HG03558 (cell line): ENCODE measurements around the gene SPOCK1.

Source experiments
- ATAC-seq: cut with Tn5 transposase; IDR thresholded peaks from one replicate; pipeline ENCODE4 v1.9.1; 2021; ENCODE audit warnings: moderate number of reproducible peaks; ENCODE audit not compliant: unreplicated experiment; ENCODE audit errors: extremely low read depth

SPOCK1 gene

GRCh38 chr5:137144656-137145055 lies 354.5 kb downstream of the SPOCK1 start:
- ATAC-seq = no peak

GRCh38 chr5:137142764-137143605 lies 356.1 kb downstream of the SPOCK1 start:
- peak; percentile 63 for ATAC-seq

- peak; percentile 17 for ATAC-seq
Observed at GRCh38 chr5:137142346-137142745, 356.8 kb downstream of the SPOCK1 start.

- ATAC-seq = no peak
Observed at GRCh38 chr5:137141779-137142178, 357.3 kb downstream of the SPOCK1 start.

- no peak for ATAC-seq
Observed at GRCh38 chr5:137136991-137137632, 362.0 kb downstream of the SPOCK1 start.

GRCh38 chr5:137134920-137135532 lies 364.1 kb downstream of the SPOCK1 start:
- no peak for ATAC-seq

- no peak for ATAC-seq
Observed at GRCh38 chr5:137129886-137130680, 369.0 kb downstream of the SPOCK1 start.

- ATAC-seq = no peak
Observed at GRCh38 chr5:137128012-137128411, 371.1 kb downstream of the SPOCK1 start.

GRCh38 chr5:137126829-137127228 lies 372.3 kb downstream of the SPOCK1 start:
- no peak for ATAC-seq

- no peak for ATAC-seq
Observed at GRCh38 chr5:137122558-137122957, 376.6 kb downstream of the SPOCK1 start.

- no peak for ATAC-seq
Observed at GRCh38 chr5:137122075-137122474, 377.1 kb downstream of the SPOCK1 start.

- ATAC-seq = no peak
Observed at GRCh38 chr5:137119321-137119720, 379.8 kb downstream of the SPOCK1 start.

GRCh38 chr5:137118629-137119028 lies 380.5 kb downstream of the SPOCK1 start:
- no peak for ATAC-seq

- ATAC-seq = no peak
Observed at GRCh38 chr5:137115152-137115551, 384.0 kb downstream of the SPOCK1 start.

- no peak for ATAC-seq
Observed at GRCh38 chr5:137114529-137114928, 384.6 kb downstream of the SPOCK1 start.

GRCh38 chr5:137113939-137114338 lies 385.2 kb downstream of the SPOCK1 start:
- ATAC-seq = peak; percentile 47

- no peak for ATAC-seq
Observed at GRCh38 chr5:137113161-137113560, 386.0 kb downstream of the SPOCK1 start.

- ATAC-seq = no peak
Observed at GRCh38 chr5:137105351-137106035, 393.6 kb downstream of the SPOCK1 start.

- ATAC-seq = no peak
Observed at GRCh38 chr5:137101544-137101943, 397.6 kb downstream of the SPOCK1 start.

- ATAC-seq = no peak
Observed at GRCh38 chr5:137099651-137100050, 399.5 kb downstream of the SPOCK1 start.
